NCI-H2029 (cell line): Measurements from ENCODE around the gene ZNF862.

Experiments
- DNase-seq: peaks from one replicate; lab custom pipeline; 2025; lab: John Stamatoyannopoulos, UW

ZNF862 gene

GRCh38 chr7:149866139-149866778 is 28.1 kb downstream of the ZNF862 start:
- no peak for DNase-seq

GRCh38 chr7:149866779-149867447 is 28.7 kb downstream of the ZNF862 start:
- DNase-seq, result no peak

- DNase-seq, result no peak
These were observed 29.8 kb downstream of the ZNF862 start for GRCh38 chr7:149867762-149868622.

- no peak for DNase-seq
These were observed 30.6 kb downstream of the ZNF862 start for GRCh38 chr7:149868623-149869290.

GRCh38 chr7:149869291-149869650 is 31.1 kb downstream of the ZNF862 start:
- DNase-seq, result no peak

- no peak for DNase-seq
These were observed 31.7 kb downstream of the ZNF862 start for GRCh38 chr7:149869867-149870266.

GRCh38 chr7:149870274-149870673 is 32.1 kb downstream of the ZNF862 start:
- no peak for DNase-seq

- no peak for DNase-seq
These were observed 32.7 kb downstream of the ZNF862 start for GRCh38 chr7:149870701-149871483.

GRCh38 chr7:149871576-149871975 is 33.4 kb downstream of the ZNF862 start:
- no peak for DNase-seq

GRCh38 chr7:149872419-149873073 is 34.4 kb downstream of the ZNF862 start:
- peak; percentile 68 for DNase-seq

GRCh38 chr7:149873074-149873969 is 35.1 kb downstream of the ZNF862 start, which contains the start of gene ATP6V0E2:
Gene ATP6V0E2 (plus strand): TSS chr7:149873969. CDS start chr7:149874066, 97 bp downstream.
- DNase-seq, result peak; percentile 91

GRCh38 chr7:149873970-149874643 is 35.9 kb downstream of the ZNF862 start:
- DNase-seq, result no peak

- no peak for DNase-seq
These were observed 36.5 kb downstream of the ZNF862 start for GRCh38 chr7:149874644-149875028.

- no peak for DNase-seq
These were observed 37.2 kb downstream of the ZNF862 start for GRCh38 chr7:149875396-149875795.

- no peak for DNase-seq
These were observed 39.8 kb downstream of the ZNF862 start for GRCh38 chr7:149877890-149878522.

GRCh38 chr7:149878523-149878921 is 40.3 kb downstream of the ZNF862 start:
- DNase-seq, result no peak

GRCh38 chr7:149879271-149879743 is 41.1 kb downstream of the ZNF862 start:
- no peak for DNase-seq

- DNase-seq, result no peak
These were observed 41.8 kb downstream of the ZNF862 start for GRCh38 chr7:149879766-149880637.
